ENCODE measurements around the gene AVEN.

DNA sequence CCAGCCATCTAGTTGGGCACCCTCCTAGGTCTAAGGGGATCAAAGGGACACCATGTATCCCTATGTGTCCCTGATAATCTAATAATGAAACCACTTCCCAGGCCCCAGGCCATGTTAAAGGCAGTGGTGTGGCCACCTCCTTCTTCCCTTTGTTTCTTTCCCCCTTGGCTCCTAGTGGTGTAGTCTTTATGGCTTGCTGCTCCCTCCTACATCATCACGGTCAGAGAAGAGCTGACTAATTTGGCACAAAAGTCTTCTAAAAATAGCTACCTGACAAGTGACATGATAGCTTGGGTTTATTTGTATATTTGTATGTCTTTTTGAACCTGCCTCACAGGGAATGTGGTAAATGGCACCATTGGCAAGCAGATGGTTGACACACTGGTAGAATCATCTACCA is 201.7 kb downstream of the AVEN start:
- TF ChIP-seq, protein P1, sequence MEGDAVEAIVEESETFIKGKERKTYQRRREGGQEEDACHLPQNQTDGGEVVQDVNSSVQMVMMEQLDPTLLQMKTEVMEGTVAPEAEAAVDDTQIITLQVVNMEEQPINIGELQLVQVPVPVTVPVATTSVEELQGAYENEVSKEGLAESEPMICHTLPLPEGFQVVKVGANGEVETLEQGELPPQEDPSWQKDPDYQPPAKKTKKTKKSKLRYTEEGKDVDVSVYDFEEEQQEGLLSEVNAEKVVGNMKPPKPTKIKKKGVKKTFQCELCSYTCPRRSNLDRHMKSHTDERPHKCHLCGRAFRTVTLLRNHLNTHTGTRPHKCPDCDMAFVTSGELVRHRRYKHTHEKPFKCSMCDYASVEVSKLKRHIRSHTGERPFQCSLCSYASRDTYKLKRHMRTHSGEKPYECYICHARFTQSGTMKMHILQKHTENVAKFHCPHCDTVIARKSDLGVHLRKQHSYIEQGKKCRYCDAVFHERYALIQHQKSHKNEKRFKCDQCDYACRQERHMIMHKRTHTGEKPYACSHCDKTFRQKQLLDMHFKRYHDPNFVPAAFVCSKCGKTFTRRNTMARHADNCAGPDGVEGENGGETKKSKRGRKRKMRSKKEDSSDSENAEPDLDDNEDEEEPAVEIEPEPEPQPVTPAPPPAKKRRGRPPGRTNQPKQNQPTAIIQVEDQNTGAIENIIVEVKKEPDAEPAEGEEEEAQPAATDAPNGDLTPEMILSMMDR (IDR thresholded peaks at IDR 0.05): no peak
- TF ChIP-seq POLR2A (IDR thresholded peaks at IDR 0.05): no peak
